ENCODE data around the gene CCNDBP1.
"Not testable (repeated sequence)": the region's sequence is repeated elsewhere in the genome, so short reads cannot be mapped to it uniquely, and the experiment has no call there.

CCNDBP1 gene, protein sequence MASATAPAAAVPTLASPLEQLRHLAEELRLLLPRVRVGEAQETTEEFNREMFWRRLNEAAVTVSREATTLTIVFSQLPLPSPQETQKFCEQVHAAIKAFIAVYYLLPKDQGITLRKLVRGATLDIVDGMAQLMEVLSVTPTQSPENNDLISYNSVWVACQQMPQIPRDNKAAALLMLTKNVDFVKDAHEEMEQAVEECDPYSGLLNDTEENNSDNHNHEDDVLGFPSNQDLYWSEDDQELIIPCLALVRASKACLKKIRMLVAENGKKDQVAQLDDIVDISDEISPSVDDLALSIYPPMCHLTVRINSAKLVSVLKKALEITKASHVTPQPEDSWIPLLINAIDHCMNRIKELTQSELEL

DNA sequence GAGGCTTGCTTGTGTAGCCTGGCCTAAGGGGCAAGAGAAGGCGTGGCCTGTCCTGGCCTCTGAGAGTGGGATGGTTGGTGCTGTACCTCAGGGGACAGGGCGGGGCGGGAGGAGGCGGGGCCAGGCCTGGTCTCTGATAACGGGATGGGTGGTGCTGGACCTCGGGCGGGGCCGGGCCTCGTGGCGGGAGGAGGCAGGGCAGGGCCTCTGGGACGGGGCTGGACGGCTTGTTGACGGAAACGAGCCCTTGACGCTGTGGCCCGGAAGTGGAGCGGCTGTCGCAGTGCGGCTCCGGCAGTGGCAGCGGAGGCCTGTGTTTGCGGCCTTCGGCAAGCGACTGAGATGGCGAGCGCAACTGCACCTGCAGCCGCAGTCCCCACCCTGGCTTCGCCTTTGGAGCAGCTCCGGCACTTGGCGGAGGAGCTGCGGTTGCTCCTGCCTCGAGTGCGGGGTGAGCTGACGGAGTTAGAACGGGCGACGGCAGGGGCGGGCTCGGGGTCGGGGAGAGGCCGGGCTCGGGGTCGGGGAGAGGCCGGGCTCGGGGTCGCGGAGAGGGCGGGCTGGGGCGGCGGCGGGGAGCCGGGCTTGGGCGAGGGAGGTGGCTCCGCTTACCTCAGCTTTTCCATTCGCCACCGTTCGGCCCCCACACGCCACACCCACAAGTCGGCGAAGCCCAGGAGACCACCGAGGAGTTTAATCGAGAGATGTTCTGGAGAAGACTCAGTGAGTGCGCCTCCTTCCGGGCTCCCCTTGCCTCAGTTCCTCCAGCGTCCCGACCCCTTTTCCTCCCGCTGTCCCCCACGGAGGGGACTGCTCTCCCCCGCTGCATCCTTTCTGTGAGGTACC lies at the start of gene CCNDBP1:
Gene CCNDBP1, plus strand, starts transcription at position 247 of the 846 bp plus-strand sequence. Its CDS starts 96 bp downstream, at position 343.
- peak; percentile 82 for DNase-seq

DNA sequence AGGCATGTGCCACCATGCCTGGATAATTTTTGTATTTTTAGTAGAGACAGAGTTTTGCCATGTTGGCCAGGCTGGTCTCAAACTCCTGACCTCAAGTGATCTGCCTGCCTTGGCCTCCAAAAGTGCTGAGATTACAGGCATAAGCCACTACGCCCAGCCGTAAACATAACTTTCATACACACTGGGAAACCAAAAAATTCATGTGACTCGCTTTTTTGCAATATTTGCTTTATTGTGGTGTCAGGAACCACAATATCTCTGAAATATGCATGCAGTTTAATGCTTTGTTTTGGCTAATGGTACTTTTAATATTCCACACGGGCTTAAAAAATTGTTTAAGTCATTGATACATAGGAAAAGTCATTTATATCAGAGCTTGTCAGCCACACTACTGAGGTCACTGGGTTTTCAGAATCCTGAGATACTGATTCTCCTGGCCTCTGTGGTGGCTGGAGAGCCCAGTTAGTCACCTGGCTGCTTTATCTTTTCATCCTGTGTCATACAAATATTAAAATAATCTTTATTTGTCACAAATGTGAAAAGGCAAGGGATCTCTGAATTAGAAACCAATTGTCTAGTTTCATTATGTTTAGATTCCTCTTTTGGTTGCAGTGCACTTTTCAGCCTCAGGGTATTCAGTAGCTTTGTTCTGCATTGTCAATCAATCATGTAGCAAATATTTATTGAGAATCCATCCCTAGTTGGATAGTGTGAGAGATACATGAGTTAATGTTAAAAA lies 41.8 kb upstream of the CCNDBP1 start:
- no peak for DNase-seq

DNA sequence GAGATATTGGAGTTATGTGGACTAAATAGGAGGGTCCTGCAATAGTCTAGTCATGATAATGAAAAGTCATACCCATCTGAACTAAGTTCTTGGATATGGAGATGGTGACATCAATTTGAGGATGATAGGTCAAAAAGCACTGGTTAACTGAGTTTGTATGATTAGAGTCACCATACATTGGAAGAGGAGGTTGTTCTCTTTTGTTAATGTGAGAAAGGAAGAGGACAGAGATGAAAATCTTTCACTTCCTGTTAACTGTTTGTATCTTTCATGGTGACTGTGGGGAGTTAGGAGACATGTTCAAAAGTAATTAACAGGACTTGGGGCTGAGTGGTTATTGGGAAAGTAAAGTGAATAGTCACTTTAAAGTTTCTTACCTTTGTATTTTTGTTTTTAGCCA lies 40.7 kb upstream of the CCNDBP1 start:
- no peak for DNase-seq

DNA sequence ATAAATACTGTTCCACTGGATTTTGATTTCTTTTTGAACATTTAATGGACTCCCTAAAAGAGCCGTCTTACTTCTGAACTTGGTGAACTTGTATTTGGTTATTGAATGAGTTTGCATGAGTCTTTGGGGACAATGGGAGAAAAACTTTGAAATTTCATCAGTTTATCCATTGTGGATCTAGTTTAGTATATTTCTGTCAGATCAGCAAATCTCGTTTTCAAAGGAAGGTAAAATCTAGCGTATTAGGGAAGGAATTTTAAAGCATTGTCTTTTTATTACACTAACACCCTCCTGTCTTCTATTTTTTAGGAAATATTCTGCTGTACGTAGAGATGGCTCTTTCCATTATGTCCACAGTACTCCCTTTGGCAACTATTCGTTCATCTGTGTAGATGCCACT lies 39.0 kb upstream of the CCNDBP1 start:
- DNase-seq: no peak

DNA sequence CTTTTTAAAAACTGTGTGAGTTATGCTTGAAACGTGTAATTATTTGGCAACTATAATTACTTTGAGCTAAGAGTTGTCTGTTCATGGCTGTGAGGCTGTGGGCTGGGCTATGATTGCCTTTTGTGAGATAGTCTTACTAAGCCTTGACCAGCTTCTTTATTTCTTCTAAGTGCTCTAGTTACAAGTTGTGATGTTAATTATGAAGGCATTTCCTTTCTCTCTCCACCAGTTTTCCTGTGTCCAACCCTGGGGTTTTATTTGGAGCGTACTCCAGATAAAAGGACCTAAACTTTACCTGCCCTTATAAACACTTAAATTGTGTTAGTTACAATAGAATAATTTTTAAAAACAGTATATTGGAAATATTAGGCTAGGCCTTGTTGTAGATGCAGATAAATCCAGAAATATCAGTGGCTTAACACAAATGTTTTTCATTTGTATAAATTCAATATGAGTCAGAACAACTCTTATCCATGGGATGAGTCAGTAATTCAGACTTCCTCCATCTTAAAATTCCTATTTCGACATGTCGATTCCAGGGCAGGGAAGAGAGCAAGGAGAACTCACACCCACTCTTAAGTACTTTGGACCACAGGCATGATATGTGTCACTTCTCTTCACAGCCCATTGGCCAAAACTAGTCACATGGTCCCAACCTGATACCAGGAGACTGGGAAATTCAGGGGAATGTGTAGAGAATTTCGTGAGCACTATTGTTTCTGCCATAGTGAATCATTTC lies 34.8 kb upstream of the CCNDBP1 start:
- DNase-seq: no peak

DNA sequence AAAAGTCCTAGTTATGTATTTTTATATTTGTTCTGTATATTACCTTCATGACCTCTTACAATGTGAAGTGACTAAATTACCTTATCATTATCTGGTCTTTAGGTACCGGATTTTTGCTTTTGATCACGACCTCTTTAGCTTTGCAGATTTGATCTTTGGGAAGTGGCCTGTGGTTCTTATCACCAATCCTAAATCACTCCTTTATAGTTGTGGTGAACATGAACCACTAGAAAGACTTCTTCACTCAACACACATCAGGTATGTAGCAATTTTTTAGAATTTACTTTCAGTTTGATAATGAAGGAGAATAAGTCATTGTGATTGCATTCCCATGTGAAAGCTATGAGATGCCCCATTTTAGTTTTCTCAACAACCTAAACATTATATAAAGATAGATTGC lies 33.5 kb upstream of the CCNDBP1 start:
- no peak for DNase-seq

DNA sequence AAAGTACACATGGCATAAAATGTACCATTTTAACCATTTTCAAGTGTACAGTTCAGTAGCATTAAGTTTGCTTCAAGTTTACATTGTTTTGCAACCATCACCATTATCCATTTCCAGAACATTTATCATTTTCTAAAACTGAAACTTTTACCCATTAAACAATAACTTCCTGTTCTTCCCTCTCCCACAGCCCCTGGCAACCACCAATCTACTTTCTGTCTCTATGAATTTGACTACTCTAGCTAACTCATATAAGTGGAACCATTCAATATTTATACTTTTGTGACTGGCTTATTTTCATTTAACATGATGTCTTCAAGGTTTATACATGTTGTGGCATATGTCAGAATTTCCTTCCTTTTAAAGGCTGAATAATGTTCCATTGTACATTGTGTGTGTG lies 31.9 kb upstream of the CCNDBP1 start:
- no peak for DNase-seq

DNA sequence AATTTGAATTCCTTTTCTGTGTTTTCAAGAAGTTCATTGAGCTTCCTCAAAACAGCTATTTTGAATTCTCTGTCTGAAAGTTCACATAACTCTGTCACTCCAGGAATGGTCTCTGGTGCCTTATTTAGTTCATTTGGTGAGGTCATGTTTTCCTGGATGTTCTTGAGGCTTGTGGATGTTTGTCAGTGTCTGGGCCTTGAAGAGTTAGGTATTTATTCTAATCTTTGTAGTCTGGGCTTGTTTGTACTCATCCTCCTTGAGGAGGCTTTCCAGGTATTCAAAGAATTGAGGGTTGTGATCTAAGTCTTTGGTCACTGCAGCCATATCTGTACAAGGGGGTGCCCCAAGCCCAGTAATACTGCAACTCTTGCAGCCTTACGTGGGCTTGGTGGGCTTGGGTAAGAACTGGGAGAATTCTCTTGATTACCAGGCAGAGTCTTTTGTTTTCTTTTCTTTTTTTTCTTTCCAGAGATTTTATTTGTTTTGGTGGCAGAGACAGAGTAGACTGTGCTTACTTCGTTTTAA lies 19.3 kb upstream of the CCNDBP1 start:
- DNase-seq: no peak

DNA sequence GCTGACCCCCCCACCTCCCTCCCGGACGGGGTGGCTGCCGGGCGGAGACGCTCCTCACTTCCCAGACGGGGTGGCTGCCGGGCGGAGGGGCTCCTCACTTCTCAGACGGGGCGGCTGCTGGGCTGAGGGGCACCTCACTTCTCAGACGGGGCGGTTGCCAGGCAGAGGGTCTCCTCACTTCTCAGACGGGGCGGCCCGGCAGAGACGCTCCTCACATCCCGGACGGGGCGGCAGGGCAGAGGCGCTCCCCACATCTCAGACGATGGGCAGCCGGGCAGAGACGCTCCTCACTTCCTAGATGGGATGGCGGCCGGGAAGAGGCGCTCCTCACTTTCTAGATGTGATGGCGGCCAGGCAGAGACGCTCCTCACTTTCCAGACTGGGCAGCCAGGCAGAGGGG lies 17.9 kb upstream of the CCNDBP1 start:
- not testable (repeated sequence) for DNase-seq

DNA sequence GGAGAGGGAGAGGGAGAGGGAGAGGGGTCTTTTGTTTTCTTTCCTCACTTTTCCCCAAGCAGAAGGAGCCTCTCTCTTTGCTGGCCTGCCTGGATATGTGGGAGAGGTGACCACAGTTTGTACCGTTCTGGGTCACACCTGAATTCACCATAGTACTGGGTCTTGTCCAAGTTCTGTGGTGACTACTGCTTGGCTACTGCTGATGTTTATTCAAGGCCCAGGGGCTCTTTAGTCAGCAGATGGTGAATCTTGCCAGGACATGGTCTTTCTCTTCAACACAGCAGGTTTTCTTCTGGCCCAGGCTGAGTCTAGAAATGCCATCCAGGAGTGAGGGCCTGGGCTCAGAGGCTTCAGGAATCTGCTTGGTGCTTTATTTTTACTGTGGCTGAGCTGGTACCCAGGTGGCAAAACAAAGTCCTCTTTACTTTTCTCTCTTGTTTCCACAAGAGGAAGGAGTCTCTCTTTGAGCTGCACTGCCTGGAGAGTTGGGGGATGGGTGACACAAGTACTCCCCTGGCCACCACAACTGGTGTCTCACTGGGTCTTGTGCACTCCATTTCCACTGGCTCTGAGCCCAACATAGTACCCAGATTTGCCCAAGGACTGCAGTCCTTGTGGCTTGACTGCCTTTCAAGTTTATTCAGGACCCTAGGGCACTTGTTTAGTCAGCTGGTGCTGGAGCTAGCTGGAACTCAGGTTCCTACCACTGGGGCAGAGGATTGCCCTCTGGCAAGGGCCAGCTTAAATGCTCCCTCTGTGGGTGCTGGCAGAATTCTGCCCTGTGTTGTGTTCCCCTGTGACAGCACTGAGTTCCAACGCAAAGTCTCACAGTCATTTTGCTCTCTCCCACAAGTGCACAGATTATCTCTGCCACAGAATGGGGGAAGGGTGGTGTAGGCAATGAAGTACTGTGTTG lies 16.8 kb upstream of the CCNDBP1 start:
- DNase-seq: no peak

DNA sequence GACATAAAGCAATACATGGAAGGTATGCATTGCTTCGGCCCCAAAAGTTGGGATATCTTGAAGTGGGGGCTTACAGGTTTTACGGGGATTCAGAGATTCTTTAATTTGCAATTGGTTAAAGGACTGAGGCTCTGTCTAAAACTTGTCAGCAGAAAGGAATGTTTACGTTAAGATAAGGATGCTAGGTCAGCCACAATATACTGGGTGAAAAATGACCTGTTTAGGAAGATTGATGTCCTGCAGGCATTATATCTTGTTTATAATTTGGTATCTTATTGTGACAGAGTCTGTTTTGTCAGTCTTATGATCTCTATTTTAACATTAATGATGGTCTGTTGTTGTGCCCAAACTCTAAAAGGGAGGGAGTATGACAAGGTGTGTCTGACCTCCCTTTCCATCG lies 15.3 kb upstream of the CCNDBP1 start:
- no peak for DNase-seq

DNA sequence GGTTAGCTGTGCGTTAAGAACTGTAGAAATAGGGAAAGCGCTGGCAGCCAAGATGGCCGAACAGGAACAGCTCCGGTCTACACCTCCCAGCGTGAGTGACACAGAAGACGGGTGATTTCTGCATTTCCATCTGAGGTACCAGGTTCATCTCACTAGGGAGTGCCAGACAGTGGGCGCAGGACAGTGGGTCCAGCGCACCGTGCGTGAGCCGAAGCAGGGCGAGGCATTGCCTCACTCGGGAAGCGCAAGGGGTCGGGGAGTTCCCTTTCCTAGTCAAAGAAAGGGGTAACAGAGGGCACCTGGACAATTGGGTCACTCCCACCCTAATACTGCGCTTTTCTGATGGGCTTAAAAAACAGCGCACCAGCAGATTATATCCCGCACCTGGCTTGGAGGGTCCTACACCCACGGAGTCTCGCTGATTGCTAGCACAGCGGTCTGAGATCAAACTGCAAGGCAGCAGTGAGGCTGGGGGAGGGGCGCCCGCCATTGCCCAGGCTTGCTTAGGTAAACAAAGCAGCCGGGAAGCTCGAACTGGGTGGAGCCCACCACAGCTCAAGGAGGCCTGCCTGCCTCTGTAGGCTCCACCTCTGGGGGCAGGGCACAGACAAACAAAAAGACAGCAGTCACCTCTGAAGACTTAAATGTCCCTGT lies 9.4 kb upstream of the CCNDBP1 start:
- peak; percentile 24 for DNase-seq

DNA sequence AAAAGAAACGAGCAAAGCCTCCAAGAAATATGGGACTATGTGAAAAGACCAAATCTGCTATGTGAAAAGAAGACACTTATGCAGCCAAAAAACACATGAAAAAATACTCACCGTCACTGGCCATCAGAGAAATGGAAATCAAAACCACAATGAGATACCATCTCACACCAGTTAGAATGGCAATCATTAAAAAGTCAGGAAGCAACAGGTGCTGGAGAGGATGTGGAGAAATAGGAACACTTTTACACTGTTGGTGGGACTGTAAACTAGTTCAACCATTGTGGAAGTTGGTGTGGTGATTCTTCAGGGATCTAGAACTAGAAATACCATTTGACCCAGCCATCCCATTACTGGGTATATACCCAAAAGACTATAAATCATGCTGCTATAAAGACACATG lies 8.1 kb upstream of the CCNDBP1 start:
- not testable (repeated sequence) for DNase-seq

DNA sequence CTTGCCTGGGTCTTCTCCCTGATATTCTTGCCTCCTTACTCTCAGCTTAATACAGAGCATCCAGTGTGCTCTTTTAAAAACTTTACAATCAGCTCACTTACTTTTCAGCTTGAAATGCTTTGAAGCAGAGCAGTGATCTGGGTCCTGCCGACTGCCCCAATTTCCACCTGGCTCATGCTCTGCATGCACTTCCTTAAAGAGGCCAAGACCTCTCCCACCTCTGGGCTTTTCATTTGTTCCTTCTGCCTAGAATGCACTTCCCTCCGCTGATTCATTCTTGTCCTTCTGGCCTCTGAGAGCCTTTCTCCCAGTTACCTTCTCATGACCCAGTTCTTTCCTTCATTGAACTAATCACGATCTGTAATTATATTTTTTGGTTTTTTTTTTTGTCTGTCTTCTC lies 1.9 kb upstream of the CCNDBP1 start:
- no peak for DNase-seq

DNA sequence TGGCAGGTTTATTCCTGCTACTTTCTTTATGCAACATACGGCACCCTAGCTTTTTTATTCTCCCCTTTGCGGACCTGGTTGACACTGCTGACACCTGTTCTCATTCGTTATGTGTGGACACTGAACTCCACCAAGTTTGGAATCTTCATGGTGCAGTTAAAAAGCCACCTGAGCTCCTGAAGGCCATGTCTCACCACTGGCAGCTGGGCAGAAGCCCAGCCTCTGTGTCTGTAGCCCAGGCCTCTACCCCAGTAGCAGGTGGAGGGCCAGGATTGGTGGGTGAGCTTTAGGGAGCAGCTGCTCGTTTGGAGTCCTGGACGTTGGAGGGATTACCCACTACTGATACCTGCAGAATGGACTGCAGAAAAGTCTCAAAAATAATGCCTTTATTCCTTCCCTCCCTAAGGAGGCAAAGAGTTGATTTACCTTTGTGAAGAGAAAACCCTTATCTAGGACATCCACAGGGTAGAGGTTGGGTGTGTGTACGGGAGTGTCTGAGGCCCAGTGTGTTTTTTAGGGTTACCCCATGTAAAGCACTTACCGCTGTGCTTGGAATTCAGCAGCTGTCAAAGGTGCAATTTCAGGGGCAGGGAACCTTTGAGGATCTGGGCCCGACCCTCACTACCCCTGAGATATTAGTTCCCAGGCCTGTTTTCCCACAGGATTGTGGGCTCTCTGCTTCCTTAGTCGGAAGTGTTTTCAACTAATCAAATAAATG lies 637 bp upstream of the CCNDBP1 start:
- no peak for DNase-seq

DNA sequence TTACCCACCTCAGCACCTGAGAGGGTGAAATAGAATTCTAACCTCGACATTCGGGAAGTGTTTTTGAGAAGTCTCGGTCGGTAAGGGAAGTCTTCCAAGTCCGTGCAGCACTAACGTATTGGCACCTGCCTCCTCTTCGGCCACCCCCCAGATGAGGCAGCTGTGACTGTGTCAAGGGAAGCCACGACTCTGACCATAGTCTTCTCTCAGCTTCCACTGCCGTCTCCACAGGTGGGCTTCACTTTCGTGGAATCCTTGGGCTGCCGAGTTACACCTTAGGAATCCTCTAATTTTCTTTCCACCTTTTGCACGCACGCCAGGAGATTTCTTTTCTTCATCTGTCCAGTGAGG lies 775 bp downstream of the CCNDBP1 start:
- no peak for DNase-seq

DNA sequence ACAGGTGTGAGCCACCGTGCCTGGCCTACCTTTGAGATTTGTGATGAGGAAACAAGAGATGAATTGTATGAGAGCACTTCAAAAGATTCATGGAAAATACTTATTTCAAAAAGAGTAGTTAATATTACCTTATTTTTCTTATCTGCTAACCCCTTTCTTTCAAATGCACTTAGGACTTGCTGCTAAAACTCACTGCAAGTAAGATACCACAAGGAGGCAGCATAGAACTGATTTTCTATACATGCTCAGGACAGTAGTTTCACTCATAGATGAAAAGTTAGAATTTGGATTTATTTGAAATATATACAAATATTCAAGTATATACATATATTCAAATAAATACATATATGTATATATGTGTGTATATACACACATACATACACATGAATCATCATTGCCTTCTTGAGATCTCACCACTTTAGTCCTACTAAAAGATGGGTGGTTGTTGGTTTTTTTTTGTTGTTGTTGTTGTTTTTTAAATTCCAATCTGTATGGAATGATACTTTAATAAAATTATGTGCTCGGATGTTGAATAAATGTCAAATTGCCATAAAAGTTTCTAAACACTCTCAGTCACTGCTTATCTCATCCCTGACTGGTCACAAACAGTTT lies 2.4 kb downstream of the CCNDBP1 start:
- DNase-seq: no peak

DNA sequence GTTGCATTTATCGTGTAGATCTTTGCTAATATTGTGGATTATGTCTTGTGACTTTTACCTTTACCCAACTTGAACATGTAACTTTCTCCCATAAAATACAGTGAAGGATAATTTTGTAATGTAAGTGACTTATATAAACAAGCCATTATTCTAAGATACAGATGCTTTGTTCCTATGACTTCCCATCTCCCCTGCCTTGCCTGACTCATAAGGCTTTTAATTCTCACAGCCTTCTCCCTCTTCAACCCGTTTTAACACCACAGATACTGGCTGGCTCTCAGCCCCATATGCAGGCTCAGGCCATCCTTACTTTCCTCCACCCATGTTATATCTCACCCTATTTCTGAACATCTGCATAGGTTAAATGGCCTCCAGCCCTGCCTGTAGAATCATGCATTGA lies 4.1 kb downstream of the CCNDBP1 start:
- no peak for DNase-seq

DNA sequence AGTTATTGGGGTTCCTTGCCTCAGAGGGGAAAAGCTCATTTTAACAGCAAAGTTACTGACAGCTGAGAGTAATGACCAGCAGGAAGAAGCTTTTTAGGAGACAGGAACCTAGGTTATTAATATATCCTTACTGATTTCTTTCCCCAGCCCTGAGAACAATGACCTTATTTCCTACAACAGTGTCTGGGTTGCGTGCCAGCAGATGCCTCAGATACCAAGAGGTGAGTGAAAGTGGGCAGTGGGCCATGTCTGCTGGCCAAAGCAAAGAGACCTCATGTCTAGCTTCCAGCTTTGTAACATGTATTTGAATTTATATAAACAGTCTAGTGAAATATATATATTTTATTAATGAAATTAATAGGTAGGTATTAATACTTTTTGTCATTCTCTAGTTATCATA lies 5.0 kb downstream of the CCNDBP1 start:
- no peak for DNase-seq

DNA sequence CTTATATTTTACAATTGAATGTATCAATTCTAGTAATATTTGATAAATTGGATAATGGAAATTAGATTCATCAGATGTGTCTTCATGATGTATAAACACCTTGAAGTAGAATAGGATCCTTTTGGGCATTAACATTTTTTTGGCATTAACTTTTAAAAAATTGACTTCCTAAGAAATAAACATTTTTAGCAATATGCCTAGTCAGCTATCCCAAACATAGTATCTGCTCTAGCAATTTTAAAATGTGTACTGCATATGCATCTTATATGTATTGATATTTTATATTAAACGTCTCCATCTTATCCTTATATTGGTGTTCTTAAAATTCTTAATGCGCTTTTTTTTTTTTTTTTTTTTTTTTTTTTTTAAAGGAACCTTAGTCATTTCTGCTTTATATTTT lies 8.5 kb downstream of the CCNDBP1 start:
- no peak for DNase-seq
